ENCODE measurements around the gene WDR83.
"Not testable (repeated sequence)": the region's sequence is repeated elsewhere in the genome, so short reads cannot be mapped to it uniquely, and the experiment has no call there.

Gene WDR83, protein sequence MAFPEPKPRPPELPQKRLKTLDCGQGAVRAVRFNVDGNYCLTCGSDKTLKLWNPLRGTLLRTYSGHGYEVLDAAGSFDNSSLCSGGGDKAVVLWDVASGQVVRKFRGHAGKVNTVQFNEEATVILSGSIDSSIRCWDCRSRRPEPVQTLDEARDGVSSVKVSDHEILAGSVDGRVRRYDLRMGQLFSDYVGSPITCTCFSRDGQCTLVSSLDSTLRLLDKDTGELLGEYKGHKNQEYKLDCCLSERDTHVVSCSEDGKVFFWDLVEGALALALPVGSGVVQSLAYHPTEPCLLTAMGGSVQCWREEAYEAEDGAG

DNA sequence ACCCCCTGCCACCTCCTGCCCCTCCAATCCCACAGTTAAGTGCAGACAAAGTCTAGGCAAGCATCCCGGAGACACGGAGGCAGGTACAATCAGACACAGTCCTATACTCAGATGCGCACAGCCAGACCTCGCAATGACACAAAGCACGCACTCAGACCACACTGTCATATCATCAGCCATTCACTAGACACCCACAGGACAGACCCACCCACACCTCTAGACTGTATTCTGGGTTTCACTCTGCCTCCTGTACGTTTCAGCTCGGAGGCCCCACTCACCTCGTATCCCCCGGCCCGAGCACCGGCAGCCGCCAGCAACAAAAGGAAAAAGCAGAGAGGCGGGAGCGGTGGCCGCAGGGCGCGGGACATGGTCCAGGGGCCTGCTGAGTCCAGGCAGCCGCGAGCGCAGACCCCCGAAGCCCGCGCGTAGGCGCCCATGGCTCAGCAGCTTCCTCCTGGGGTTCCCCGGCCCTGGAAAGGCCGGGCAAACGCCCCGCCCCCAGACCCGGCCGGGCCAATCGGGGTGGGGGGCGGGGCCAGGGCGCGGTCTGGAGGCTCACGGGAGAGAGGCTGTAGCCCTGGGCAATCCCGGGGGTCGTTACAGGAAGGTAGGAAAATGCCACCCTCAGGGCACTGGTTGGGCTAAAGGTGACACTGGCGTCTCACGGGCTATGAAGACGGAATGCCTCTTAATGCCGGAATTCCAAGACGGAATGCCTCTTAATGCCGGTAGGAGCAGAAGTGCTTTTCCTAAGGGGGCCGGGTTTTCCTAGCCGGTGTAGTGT is at the start of gene WDR83, which contains the start of gene MAN2B1:
WDR83 (plus strand) TSS at position 543 of the 784 bp plus-strand sequence. CDS start 2,984 bp downstream, outside the sequence.
MAN2B1 (minus strand) TSS at position 478 of the 784 bp plus-strand sequence; CDS start at position 437, 41 bp downstream.
- peak; percentile 62 to 66 (median 64) for DNase-seq (ENCODE audit: low read depth in 3 of 3)

GRCh38 chr19:12617646-12618045 is 49.0 kb upstream of the WDR83 start:
- no peak for DNase-seq (ENCODE audit: low read depth in 3 of 3)

DNA sequence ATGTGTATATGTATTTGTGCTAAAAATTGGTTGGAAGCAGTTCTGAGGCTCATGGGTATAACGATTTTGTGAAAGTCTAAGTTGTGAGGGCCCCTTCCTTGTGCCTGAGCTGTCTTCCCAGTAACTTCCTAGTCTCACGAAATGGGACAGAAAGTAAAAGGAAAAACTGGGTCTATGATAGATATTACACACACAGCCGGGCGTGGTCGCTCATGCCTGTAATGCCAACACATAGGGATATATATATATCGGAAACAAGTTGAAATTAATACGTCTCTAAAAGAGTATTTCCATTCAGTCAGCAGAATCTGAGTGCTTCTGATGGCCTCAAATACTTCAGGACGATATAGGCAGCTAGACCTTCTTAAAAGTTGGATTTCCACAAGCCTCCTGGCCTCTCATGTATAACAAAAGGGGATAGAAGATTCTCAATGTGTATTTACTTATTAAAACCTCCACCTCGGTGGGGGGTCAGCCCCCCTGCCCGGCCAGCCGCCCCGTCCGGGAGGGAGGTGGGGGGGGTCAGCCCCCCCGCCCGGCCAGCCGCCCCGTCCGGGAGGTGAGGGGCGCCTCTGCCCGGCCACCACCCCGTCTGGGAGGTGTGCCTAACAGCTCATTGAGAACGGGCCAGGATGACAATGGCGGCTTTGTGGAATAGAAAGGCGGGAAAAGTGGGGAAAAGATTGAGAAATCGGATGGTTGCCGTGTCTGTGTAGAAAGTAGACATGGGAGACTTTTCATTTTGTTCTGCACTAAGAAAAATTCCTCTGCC is 45.2 kb upstream of the WDR83 start:
- not testable (repeated sequence) for DNase-seq (ENCODE audit: low read depth in 3 of 3)

- DNase-seq (ENCODE audit: low read depth in 3 of 3), result no peak
Observed at GRCh38 chr19:12623361-12624031, 43.1 kb upstream of the WDR83 start.

- no peak for DNase-seq (ENCODE audit: low read depth in 3 of 3)
Observed at GRCh38 chr19:12626958-12627357, 39.6 kb upstream of the WDR83 start.

DNA sequence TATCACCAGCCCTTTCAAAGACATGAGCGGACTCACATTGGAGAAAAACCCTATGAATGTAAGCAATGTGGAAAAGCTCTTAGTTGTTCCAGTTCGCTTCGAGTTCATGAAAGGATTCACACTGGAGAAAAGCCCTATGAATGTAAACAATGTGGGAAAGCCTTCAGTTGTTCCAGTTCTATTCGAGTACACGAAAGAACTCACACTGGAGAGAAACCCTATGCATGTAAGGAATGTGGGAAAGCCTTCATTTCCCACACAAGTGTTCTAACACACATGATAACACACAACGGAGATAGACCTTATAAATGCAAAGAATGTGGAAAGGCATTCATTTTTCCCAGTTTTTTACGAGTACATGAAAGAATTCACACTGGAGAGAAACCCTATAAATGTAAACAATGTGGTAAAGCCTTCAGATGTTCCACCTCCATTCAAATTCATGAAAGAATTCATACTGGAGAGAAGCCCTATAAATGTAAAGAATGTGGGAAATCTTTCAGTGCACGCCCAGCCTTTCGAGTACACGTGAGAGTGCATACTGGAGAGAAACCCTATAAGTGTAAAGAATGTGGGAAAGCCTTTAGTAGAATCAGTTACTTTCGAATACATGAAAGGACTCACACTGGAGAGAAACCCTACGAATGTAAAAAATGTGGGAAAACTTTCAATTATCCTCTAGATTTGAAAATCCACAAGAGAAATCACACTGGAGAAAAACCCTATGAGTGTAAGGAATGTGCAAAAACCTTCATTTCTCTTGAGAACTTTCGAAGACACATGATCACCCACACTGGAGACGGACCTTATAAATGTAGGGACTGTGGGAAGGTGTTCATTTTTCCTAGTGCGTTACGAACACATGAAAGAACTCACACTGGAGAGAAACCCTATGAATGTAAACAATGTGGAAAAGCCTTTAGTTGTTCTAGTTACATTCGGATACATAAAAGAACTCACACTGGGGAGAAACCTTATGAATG is 38.3 kb upstream of the WDR83 start:
- no peak for DNase-seq (ENCODE audit: low read depth in 3 of 3)

- no peak for DNase-seq (ENCODE audit: low read depth in 3 of 3)
Observed at GRCh38 chr19:12629215-12629614, 37.4 kb upstream of the WDR83 start.

- no peak for DNase-seq (ENCODE audit: low read depth in 3 of 3)
Observed at GRCh38 chr19:12636631-12637030, 30.0 kb upstream of the WDR83 start.

DNA sequence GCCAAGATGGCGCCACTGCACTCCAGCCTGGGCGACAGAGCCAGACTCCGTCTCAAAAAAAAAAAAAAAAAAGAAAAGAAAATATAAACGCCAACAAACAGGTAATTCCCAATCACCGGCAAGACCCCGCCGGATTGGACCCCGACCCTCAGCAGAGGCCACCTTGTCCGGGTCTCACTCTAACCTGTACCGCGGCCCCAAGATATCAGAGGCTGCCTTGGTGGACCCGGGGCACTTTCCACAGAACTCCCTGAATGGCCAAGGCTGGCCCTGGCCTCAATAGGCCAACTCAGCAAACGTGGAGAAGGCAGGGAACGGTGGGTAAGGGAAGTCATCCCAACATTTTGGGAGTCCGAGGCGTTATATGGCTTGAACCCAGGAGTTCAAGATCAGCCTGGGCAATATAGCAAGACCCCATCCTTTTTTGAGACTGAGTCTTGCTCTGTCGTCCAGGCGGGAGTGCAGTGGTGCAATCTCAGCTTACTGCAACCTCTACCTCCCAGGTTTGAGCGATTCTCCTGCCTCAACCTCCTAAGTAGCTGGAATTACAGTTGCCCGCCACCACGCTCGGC is 27.9 kb upstream of the WDR83 start:
- no peak for DNase-seq (ENCODE audit: low read depth in 3 of 3)

DNA sequence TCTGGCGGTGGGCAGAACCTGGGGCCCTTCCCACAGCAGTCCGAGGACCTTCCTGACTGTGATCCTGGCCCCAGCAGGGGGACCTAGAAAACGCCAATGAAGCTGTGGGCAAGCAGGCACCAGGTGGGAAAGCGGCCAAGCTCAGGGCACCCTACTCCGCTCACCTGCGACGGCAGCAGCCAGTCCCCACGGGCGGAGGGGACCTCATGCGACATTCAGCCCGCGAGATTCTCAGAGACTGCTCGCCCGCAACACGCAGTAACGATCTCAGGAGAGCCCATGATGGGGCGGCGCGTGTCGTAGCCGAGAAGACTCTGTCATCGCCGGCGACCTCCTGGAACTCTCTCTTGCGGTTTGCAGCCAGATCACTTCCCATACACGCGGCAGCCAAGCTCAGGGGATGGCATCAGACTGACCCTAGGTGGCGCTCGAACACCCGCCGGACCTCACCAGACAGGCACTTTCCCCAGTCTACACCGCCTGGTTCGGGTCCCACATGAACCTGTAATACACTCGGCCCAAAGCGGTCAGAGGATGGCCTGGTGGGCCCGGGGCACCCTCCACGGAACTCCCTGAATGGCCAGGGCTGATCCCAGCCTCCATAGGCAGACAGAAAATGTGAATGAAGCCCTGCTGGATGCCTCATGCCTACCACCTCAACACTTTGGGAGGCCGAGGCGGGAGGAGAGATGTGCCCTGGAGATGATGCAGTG is 26.6 kb upstream of the WDR83 start:
- DNase-seq (ENCODE audit: low read depth in 3 of 3), result peak; percentile 71 to 79 (median 77)

GRCh38 chr19:12641456-12641855 is 25.2 kb upstream of the WDR83 start:
- no peak for DNase-seq (ENCODE audit: low read depth in 3 of 3)

DNA sequence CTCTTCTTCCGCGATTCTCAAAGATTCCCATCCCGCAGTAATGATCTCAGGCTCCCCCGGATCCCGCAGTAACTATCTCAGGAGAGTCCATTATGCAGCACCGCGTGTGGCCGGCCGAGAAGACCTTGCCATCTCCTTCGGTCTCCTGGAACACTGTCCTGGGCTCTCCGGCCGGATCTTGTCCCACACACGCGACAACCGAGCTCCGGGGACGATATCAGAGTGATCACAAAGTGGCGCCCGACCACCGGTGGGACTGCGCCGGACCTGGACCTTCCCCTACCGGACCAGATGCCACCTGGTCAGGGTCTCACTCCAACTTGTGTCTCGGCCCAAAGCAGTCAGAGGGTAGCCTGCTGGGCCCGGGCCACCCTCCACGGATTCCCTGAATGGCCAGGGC is 24.1 kb upstream of the WDR83 start:
- DNase-seq (ENCODE audit: low read depth in 3 of 3), result no peak

GRCh38 chr19:12643716-12644115 is 22.9 kb upstream of the WDR83 start:
- DNase-seq (ENCODE audit: low read depth in 3 of 3), result not testable (repeated sequence)

DNA sequence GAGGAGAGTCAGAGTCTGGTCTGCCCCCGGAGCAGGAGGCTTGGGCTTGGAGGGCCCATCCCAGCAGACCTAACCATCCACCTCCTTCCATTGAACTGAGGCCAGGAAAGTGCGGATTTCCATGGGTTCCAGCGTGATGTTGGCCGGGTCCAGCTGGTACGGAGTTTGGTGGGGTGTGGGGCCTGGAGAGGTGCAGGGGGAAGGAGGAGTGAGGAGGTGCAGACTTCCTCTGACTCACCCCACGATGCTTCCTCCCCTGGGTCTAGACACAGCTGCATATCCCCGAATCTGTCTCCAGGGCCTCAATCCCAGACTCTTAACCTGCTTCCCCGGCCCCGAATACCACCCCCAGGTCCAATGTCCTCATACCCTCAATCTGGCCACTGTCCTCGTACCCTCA is 20.1 kb upstream of the WDR83 start:
- no peak for DNase-seq (ENCODE audit: low read depth in 3 of 3)

- DNase-seq (ENCODE audit: low read depth in 3 of 3), result no peak
Observed at GRCh38 chr19:12647047-12647446, 19.6 kb upstream of the WDR83 start.

DNA sequence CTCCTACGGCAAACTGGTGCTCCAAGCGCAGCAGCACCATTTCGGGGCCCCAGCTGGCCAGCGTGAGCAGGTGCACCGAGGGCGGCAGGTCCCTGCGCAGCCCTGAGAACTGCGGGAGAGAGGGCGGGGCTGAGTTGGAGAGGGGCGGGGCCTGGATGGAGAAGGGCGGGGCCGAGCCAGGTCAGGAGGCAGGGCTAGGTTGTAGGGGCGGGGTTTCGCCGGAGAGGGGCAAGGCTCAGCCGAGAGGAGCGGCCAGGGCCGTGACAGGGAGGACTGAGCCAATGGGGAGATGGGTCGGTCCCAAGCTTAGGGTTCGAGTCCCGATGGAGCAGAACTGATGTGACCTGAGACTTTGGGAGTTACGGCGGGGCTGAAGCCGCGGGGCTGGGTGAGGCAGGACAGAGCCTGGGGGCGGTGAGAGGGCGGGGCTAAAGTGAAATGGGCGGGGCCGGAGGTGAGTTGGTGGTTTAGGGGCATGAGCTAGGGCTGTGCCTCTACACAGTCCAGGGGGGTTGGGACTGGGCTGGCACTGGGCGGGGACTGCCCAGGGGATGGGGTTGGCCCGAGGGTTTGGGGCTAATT is 19.0 kb upstream of the WDR83 start:
- DNase-seq (ENCODE audit: low read depth in 3 of 3), result no peak

GRCh38 chr19:12648088-12648487 is 18.5 kb upstream of the WDR83 start:
- DNase-seq (ENCODE audit: low read depth in 3 of 3), result no peak

- DNase-seq (ENCODE audit: low read depth in 3 of 3), result no peak
Observed at GRCh38 chr19:12649941-12650340, 16.7 kb upstream of the WDR83 start.

GRCh38 chr19:12652219-12652618 is 14.4 kb upstream of the WDR83 start:
- no peak for DNase-seq (ENCODE audit: low read depth in 3 of 3)

Measured in stimulated activated CD4-positive, alpha-beta T cell treated with anti-CD3 and anti-CD28 coated beads, TNF-alpha, amount 100 ng/mL, for 4 hours (primary cell).